ENCODE results near the gene ACAD11.

GRCh38 chr3:132650153-132650552, 9.5 kb downstream of the ACAD11 start:
- no peak for TF ChIP-seq GATA2 (IDR thresholded peaks at IDR 0.05; ENCODE audit: low read depth, low read length)
- TF ChIP-seq GATA3 (IDR thresholded peaks at IDR 0.05; ENCODE audit: low read depth, low read length) = no peak

All from SH-SY5Y (cell line).